ENCODE results near the gene PVR. TPM values are rescaled to one million over a fixed set of nuclear protein-coding genes. Genes with fewer than 3 reads are reported as not detected.

PVR gene
- total RNA-seq, 2 experiments from 2014 or later: not detected

DNA sequence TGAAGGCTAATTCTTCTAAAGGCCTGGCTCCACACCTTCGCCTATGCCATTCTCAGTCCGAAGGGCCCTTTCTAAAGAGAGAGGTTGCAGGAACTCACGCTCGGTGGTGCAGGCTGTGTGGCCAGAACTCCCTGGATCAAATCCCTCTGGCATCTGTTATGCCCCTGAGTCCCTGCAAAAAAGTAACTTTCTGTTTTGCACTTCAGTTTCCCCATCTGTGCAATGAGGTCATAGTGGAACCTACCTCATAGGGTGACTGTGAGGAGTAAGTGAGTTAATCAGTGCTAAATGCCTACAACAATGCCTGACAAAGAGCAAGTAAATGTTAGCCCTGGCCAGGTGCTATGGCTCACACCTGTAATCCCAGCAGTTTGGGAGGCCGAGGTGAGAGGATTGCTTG, 23.0 kb upstream of the PVR start:
- TF ChIP-seq EZH2phosphoT487 (IDR thresholded peaks at IDR 0.05; ENCODE audit: borderline replicate concordance, low read depth, low read length): no peak
- TF ChIP-seq, protein P1, sequence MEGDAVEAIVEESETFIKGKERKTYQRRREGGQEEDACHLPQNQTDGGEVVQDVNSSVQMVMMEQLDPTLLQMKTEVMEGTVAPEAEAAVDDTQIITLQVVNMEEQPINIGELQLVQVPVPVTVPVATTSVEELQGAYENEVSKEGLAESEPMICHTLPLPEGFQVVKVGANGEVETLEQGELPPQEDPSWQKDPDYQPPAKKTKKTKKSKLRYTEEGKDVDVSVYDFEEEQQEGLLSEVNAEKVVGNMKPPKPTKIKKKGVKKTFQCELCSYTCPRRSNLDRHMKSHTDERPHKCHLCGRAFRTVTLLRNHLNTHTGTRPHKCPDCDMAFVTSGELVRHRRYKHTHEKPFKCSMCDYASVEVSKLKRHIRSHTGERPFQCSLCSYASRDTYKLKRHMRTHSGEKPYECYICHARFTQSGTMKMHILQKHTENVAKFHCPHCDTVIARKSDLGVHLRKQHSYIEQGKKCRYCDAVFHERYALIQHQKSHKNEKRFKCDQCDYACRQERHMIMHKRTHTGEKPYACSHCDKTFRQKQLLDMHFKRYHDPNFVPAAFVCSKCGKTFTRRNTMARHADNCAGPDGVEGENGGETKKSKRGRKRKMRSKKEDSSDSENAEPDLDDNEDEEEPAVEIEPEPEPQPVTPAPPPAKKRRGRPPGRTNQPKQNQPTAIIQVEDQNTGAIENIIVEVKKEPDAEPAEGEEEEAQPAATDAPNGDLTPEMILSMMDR (conservative IDR thresholded peaks at IDR 0.05; ENCODE audit: low read length): no peak
- Histone ChIP-seq H4K20me1 (ENCODE audit: insufficient read depth, low read length) (no peaks in the 10 kb centered on the region), H2AFZ (ENCODE audit: low read length) (no peak overlapping the region), H3K36me3 (ENCODE audit: insufficient read depth, low read length) (no peaks in the 10 kb centered on the region), H3K27ac (ENCODE audit: low read depth, low read length, poor library complexity, severe bottlenecking) (no peak overlapping the region), H3K9me3 (ENCODE audit: low read length) (no peaks in the 10 kb centered on the region), H3K79me2 (ENCODE audit: insufficient read depth, low read depth, low read length) (no peaks in the 10 kb centered on the region), H3K4me3 (ENCODE audit: low read depth, low read length, poor library complexity, severe bottlenecking) (no peak overlapping the region), H3K4me1 (ENCODE audit: insufficient read depth, low read length, poor library complexity, severe bottlenecking) (no peaks in the 10 kb centered on the region), H3K4me2 (ENCODE audit: low read length) (no peak overlapping the region), H3K9me2 (ENCODE audit: insufficient read depth, low read length) (no peaks in the 10 kb centered on the region)
- intact Hi-C loops (cut with micrococcal nuclease; ENCODE audit: unreplicated experiment): no loop called here
- no peak for DNase-seq (ENCODE audit: low spot score)
- CTCF ChIA-PET (ENCODE audit: unreplicated experiment): no interaction called here
- BruUV-seq (replicated peaks): no TSS peak
- POLR2A ChIA-PET: no interaction called here

DNA sequence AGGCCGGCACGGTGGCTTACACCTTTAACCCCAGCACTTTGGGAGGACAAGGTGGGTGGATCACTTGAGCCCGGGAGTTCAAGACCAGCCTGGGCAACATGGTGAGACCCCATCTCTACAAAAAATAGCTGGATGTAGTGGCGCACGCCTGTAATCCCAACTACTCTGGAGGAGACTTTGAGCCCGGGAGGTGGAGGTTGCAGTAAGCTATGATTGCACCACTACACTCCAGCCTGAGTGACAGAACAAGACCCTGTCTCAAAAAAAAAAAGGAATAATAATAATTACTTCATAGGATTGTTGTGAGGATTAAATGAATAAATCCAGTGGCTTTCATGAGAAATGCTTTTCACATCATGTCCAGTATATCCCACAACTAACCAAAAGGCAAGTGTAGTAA, 22.3 kb upstream of the PVR start:
- no peak overlapping the region for H3K4me3 ChIP-seq (ENCODE audit: low read depth, low read length, poor library complexity, severe bottlenecking)
- H3K4me1 ChIP-seq (ENCODE audit: insufficient read depth, low read length, poor library complexity, severe bottlenecking): no peaks in the 10 kb centered on the region
- no peaks in the 10 kb centered on the region for H3K9me2 ChIP-seq (ENCODE audit: insufficient read depth, low read length)
- CTCF ChIA-PET (ENCODE audit: unreplicated experiment): no interaction called here
- no peak for TF ChIP-seq EZH2phosphoT487 (IDR thresholded peaks at IDR 0.05; ENCODE audit: borderline replicate concordance, low read depth, low read length)
- TF ChIP-seq, protein P1 (conservative IDR thresholded peaks at IDR 0.05; ENCODE audit: low read length): no peak
- POLR2A ChIA-PET: no interaction called here
- no peaks in the 10 kb centered on the region for H4K20me1 ChIP-seq (ENCODE audit: insufficient read depth, low read length)
- no peak overlapping the region for H3K27ac ChIP-seq (ENCODE audit: low read depth, low read length, poor library complexity, severe bottlenecking)
- intact Hi-C loops (cut with micrococcal nuclease; ENCODE audit: unreplicated experiment): no loop called here
- no TSS peak for BruUV-seq (replicated peaks)
- H3K79me2 ChIP-seq (ENCODE audit: insufficient read depth, low read depth, low read length): no peaks in the 10 kb centered on the region
- no peaks in the 10 kb centered on the region for H3K9me3 ChIP-seq (ENCODE audit: low read length)
- H3K4me2 ChIP-seq (ENCODE audit: low read length): no peak overlapping the region
- no peaks in the 10 kb centered on the region for H3K36me3 ChIP-seq (ENCODE audit: insufficient read depth, low read length)
- no peak for DNase-seq (ENCODE audit: low spot score)
- H2AFZ ChIP-seq (ENCODE audit: low read length): no peak overlapping the region

DNA sequence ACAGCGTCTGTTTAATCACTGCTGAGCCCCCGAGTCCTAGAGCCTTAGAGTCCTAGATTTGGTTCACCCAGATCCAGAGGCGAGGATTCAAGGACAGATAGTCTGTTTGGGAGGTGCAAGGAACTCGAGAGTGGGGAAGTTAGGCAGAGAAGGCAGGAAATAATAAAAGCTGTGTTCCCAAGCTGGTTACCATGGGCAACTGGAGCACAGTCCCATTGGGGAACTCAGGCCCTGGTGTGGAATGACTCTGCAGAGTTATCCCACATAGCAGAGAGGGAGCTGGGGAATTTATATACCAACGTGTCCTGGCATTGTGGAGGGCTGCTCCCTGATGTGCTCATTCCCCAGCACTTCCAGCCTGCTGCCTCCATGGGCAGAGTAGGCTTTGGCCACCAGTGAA, 20.6 kb upstream of the PVR start:
- no peak for DNase-seq (ENCODE audit: low spot score)
- no TSS peak for BruUV-seq (replicated peaks)
- Histone ChIP-seq H3K4me1 (ENCODE audit: insufficient read depth, low read length, poor library complexity, severe bottlenecking) (no peaks in the 10 kb centered on the region), H3K9me2 (ENCODE audit: insufficient read depth, low read length) (no peaks in the 10 kb centered on the region), H3K79me2 (ENCODE audit: insufficient read depth, low read depth, low read length) (no peaks in the 10 kb centered on the region), H3K27ac (ENCODE audit: low read depth, low read length, poor library complexity, severe bottlenecking) (no peak overlapping the region), H4K20me1 (ENCODE audit: insufficient read depth, low read length) (no peaks in the 10 kb centered on the region), H3K4me3 (ENCODE audit: low read depth, low read length, poor library complexity, severe bottlenecking) (no peak overlapping the region), H3K4me2 (ENCODE audit: low read length) (no peak overlapping the region), H2AFZ (ENCODE audit: low read length) (no peak overlapping the region), H3K36me3 (ENCODE audit: insufficient read depth, low read length) (no peaks in the 10 kb centered on the region), H3K9me3 (ENCODE audit: low read length) (no peaks in the 10 kb centered on the region)
- intact Hi-C loops (cut with micrococcal nuclease; ENCODE audit: unreplicated experiment): no loop called here
- ChIA-PET CTCF (ENCODE audit: unreplicated experiment) (no interaction called here), POLR2A (no interaction called here)
- TF ChIP-seq, protein P1 (conservative IDR thresholded peaks at IDR 0.05; ENCODE audit: low read length): no peak
- TF ChIP-seq EZH2phosphoT487 (IDR thresholded peaks at IDR 0.05; ENCODE audit: borderline replicate concordance, low read depth, low read length): no peak
